ENCODE results near the gene SH3D21.
A peak's percentile ranks its signal among the peaks of the same experiment; 100 is the strongest.

Gene SH3D21

DNA sequence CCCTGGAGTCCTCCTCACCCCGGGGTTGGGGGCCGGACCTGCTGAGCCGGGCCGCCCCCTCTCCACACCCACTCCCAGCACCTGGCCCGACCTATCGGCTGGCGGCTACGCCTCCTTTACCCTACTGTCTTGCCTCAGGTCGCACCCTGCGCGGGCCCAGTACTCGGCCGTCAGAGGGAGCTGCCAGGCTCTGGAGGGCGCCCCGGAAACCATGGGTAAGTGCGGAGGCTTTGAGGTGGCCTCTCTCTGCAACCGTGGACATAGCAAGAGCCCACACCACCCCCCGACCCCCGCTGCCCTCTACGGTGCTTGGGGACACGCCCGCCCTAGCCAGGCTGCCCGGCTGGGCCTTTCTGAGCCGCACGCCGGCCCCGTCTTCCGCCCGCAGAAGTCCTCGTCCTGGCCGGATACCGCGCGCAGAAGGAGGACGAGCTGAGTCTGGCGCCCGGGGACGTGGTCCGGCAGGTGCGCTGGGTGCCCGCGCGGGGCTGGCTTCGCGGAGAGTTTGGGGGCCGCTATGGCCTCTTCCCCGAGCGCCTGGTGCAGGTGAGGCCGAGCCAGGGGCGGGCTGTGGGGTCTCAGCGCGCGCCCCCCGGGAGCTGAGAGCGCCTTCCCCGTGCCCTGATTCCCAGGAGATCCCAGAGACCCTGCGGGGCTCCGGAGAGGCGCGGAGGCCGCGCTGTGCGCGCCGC lies at the start of gene SH3D21:
Gene SH3D21, plus strand, starts transcription at position 159 of the 692 bp plus-strand sequence. Its CDS starts 53 bp downstream, at position 212.
- peak; percentile 53 to 55 for DNase-seq

DNA sequence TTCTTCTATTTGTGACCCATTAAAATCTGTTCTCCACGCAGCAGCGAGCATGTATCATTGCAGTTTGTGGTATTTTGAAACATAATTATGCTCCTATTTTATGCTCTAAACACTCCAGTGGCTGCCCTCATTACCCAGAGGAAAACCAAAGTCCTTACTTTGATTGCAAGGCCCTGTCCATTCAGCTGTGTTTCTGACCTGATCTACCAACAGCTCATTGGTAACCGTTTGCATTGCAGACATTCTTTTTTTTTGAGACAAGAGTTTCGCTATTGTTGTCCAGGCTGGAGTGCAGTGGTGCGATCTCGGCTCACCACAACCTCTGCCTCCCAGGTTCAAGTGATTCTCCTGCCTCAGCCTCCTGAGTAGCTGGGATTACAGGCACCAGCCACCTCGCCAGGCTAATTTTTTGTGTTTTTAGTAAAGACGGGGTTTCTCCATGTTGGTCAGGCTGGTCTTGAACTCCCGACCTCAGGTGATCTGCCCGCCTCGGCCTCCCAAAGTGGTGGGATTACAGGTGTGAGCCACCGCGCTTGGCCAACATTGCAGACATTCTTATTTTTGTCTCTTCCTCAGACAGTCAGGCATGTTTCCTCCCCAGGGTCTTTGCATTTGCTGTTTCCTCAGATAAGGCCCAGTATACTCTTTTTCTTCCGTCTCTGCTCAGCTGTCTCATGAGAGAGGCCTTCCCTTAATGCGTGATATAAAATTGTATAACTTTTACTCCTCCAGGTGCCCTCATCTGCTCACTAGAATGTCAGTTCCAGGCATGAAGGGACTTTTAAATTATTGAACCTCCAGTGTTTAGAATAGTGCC lies 49.4 kb upstream of the SH3D21 start:
- no peak for DNase-seq

DNA sequence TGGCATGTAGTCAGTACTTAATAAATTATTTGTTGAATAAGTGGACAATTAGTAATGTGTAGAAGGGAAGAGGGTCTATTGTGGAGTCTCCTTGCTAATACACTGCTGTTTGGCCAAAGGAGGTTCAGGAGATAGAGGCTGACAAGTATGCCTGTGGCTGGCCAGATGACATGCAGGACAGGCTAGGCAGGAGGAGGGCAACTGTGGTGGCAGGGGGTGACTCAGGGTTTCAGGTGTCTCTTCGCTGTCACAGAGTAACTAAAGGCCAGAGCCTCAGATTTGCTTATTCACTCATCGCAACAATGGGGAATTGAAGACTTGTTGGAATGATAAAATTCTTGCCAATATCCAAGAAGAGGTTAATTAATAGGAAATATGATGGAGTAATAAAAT lies 48.8 kb upstream of the SH3D21 start:
- no peak for DNase-seq

DNA sequence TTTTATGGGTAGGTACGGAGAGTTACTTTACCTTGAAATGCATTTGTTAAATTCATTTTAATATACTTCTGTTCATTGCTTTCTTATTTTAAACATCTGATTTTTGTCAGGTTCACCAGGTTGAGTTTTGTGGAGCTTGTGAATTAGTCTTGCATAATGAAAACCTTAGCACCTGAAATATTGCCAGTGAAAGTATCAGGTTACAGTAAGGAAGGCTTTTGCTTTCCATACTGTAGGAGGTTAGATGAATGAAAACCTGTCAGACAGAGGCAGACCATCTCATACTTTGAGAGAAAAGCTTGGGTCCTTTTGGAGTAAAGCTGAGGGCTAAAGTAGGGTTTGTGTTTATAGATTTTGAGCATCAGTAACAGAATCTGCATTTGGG lies 47.2 kb upstream of the SH3D21 start:
- DNase-seq: no peak

DNA sequence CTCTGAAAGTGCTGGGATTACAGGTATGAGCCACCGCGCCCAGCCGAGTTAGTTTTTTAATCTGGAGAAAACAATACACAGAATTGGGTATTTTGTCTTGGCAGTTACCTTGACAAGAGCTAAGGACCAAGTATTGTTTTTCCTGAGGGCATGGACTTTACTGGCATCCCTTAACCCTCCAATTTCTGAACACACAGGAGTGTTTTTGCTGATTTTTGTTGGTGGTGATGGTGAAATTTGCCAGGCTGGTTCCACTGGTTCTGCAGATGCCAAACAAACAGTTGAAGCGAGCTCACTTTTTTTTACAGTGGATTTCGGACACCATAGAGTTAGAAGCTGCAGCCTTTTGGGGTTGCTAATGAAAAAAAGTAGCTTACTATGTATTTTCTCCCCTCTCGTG lies 37.2 kb upstream of the SH3D21 start:
- no peak for DNase-seq

DNA sequence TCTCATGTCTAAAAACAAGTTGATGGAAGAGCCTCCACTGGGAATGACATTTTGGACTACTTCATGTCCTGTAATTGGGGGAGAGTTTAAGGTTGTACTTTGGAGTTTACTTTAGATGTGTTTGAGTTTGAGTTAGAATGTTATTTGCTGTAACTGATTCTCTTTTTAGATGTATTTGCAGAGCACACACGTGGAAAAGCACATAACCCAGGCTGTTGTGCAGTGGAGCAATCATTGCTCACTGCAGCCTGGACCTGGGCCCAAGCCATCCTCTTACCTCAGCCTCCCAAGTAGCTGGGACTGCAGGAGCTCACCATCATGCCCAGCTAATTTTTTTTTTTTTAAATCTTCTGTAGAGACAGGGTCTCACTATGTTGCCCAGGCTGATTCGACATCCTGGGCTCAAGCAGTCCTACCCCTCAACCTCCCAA lies 36.7 kb upstream of the SH3D21 start:
- DNase-seq: no peak

DNA sequence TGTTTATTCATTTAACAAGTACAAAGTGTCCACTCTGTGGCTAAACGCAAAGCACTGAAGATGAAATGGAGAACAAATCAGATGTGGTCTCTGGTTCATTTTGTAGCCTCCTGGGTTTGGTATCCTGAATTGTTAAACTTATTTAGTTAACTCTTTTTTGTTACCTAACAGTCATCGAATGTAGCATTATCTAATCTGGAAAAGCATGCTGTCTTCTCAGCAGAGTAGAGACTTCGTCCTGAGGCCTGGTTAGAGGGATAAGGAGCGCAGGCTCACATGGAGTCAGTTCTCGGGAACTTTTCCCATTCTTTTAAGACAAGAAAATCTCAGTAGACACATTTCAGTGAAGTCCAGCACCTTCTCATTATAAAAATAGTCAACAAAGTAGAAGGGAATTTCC lies 33.1 kb upstream of the SH3D21 start:
- DNase-seq: no peak

DNA sequence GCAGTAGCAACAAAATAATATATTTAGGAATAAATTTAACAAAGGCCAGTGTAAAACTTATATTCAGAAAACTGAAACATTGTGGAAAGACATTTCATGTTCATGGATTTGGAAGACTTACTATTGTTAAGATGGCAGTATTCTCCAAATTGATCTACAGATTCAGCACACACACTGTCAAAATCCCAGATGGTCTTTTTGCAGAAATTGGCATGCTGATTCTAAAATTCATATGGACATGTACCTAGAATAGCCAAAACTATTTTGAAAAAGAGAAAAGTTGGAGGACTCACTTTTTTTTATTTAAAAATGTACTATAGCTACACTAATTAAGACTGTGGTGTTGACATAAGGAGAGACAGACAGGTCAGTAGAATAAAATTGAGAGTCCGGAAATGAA lies 32.0 kb upstream of the SH3D21 start:
- no peak for DNase-seq

DNA sequence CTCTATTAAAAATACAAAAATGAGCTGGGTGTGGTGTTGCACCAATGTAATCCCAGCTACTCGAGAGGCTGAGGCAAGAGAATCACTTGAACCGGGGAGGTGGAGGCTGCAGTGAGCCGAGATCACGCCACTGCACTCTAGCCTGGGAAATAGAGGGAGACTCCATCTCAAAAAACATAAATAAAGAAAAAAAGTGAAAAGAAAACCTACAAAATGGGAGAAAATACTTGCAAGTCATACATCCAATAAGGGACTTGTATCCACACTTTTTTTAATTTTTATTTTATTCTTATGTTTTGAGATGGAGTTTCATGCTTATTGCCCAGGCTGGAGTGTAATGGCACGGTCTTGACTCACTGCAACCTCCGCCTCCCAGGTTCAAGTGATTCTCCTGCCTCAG lies 29.5 kb upstream of the SH3D21 start:
- no peak for DNase-seq

DNA sequence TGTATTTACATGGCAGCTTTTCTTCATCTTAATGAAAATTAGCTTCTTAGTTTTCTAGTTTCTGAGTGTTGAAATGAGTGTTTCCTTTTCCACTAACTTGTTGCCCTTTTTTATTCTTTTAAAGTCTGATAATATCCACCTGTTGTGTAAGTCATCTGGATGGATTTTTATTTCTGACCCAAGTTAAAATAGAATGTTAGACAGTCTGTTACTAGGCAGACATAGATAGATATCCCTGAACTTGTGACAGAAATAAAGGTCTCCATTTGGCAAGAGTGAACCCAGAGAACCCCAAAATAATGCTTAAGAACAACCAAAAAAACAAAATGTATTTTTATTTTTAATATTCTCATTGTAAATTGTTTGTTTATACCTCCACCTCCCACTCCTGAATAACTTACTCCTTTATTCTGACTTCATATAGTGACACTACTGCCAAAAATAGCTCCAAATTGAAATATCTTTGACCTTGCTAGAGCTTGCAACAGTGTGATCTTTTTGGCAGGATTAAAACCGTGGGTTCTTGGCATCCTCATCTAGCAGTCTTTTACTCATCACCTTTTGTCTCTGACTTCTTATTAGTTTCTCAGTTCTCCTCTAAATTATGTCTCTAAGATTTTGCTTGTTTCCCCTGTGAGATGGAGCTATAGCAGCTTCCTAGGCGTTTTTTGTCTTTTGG lies 26.9 kb upstream of the SH3D21 start:
- no peak for DNase-seq

DNA sequence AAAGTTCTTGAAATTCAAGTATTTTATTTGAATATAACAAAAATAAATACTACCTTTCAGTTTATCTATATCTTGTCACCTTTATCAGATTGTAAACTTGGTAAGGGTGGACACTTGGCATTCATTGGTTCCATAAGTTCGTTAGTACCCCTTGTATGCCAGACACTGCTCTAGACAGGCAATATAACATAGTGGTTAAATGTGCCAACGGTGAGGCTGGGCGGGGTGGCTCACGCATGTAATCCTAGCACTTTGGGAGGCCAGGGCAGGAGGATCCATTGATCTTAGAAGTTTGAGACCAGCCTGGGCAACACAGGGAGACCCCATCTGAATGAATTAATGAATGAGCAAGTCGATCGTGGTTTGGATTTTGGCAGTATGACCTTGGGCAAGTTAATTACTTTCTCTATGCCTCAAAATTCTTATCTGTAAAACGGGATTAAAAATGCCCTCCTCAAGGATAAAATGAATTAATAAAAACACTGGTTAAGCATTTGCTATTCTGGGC lies 26.3 kb upstream of the SH3D21 start:
- DNase-seq: no peak

DNA sequence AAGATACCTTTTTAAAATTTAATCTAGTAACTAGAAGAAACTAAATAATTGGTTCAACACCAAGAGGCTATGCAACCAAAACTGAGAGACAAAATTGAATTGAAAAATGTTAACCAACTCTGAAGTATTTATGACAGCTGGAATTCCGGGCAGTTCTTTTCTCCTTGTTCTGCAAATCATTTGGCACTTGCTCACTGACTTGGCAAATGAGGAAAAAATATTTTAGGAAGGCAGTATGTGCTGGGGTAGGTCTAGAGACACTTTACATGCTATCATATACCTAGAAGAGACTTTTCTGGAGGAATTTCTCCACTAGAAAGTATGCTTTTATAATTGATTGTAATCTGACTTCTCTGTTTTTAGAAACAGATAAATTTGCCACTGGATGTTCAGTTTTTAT lies 22.1 kb upstream of the SH3D21 start:
- DNase-seq: no peak

DNA sequence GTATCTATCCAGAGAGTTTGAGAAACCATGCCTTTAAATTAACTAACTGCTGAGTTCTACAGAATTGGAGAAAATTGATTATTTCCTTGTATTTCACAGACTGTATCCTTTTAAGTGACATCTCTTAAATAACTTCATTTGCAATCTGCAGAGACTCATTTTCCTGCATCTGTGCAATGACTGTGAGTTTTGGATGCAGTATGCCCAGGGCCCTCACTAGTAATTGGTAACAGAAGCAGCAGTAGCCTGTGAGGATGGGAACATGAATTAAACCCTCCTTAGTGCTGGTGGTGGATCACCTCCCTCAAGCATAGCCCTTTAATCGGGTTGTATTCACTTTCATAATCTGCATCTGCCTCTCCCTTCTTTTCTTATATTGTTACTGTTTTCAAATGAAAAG lies 21.7 kb upstream of the SH3D21 start:
- DNase-seq: no peak

DNA sequence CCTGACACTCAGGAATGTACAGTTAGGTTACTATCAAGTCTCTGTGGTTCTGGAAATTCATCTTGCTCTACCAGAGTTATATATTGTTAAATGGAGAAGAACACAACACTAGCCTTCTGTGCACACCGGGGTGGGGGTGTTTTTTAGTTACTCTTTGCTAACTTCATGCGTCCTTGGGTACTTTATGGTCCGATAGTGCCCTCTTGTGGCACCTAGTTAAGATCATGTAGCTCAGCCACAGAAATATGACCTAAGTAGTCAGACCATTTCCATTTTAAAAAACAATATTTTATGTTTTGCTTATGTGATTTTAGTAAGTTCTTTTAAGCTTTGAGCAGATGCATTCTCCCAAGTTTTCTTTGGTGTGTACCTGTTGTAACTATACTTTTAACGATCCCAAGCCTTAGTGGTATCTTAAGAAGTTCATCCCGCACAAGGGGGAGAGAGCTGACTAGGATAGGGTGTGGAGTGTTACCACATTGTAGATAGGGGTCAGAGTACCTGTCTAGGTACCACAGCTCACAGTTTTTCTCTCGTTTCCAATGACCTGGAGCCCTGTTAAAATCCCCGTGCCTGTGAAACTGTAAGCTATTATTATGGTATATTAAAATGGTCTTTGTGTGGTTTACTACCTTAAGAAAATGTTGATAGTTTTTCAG lies 20.6 kb upstream of the SH3D21 start:
- DNase-seq: peak; percentile 69 to 81

DNA sequence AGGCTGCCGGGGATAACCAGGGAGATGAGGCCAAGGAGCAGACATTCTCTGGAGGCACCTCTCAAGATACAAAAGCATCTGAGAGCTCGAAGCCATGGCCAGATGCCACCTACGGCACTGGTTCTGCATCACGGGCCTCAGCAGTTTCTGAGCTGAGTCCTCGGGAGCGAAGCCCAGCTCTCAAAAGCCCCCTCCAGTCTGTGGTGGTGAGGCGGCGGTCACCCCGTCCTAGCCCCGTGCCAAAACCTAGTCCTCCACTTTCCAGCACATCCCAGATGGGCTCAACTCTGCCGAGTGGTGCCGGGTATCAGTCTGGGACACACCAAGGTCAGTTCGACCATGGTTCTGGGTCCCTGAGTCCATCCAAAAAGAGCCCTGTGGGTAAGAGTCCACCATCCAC lies 19.4 kb upstream of the SH3D21 start:
- no peak for DNase-seq

DNA sequence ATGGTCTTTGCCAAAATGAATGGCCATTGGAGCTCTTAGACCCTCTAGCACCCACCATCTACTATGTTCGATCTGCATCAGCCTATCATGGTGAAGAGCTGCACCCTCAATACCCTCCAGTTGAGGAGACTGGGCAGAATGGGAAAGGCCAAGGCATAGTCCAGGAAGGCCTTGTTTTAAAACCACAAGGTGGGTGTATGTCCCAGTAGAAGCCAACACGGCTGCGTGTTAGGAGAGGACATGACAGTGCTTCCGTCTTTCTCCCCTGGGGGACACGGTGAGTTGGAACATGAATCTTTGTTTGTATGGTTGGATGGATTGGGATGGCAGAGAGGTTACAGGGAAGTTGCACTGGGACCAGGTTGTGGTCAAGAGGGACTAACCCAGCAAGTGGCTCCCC lies 18.6 kb upstream of the SH3D21 start:
- no peak for DNase-seq

DNA sequence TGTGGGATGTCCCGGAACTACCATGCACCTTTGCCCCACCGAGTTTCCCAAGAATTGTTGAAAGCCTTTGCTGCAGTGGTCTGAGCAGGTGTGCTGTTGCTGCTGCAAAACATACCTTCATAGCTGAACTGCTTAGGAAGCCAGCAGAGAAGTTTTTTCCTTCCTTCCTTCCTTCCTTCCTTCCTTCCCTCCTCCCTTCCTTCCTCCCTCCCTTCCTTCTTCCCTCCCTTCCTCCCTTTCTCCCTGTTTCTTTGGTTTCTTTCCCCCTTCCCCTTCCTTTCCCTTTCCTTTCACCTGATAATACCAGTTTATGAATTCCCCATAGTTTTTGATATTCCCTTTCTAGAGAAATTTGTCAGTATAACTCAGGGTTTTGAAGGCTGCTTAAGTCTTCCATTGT lies 10.8 kb upstream of the SH3D21 start:
- DNase-seq: no peak

DNA sequence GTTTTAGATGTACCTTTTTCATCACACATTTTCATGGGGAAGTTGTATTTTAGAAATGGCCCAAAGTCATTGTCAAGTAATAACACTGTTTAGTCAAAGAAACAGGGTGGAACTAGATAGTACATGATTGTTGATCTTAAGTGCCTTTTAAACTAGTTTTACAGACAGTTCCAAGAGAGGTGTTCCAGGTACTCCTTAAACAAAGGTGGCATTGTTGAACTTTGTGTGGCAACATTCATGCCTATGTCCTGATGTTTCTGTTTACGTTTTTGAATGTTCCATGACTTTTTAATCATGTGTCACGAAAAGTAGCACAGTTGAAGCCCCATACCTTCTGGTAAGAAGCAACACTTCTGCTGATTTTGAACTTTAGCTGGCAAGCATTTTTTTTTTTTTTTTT lies 9.1 kb upstream of the SH3D21 start:
- no peak for DNase-seq

DNA sequence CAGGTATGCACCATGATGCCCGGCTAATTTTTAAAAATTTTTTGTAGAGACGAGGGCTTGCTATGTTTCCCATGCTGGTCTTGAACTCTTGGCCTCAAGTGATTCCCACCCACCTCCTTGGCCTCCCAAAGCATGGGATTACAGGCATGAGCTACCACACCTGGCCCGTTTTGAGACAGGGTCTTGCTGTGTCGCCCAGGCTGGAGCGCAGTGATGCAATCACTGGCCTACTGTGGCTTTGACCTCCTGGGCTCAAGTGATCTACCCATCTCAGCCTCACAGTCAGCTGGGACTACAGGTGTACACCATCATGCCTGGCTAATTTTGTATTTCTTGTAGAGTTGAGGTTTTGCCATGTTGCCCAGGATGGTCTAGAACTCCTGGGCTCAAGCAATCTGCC lies 7.5 kb upstream of the SH3D21 start:
- no peak for DNase-seq

DNA sequence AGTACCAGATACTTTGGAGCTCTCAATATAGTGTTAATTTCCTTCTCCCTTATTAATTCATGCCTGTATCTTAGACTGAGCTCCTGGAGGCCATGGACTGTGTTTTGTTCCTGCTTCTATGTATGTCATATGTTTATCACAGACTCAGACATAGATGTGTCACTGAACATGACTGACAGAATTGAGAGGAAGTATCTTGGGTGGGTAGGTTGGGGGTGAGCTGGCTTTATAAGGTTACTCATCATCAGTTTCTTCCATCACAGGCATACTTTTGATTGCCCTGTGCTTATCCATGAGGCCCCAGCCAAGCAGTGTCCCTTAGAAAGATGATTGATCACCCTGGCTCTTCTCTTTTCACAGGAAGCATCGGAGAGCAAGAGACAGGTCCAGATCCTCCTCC lies 5.6 kb upstream of the SH3D21 start:
- no peak for DNase-seq

DNA sequence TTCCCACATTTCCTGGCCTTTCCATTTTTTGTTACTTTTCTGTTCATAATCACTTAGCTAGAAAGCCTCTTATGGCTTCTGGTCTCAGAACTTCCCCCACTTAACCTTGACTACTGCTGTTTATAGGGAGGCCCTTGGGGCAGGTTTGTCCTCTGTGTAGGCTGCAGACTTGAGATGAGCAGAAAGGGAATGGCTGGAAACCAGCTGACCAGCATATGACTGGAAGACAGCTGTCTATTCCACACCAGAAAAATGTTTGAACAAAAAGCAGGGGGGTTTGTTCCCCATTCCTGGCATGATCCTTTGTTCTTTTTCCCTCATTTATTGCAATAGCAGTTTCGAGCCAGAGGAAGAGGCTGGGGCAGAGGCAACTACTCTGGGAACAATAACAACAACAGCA lies 4.9 kb upstream of the SH3D21 start:
- DNase-seq: no peak

DNA sequence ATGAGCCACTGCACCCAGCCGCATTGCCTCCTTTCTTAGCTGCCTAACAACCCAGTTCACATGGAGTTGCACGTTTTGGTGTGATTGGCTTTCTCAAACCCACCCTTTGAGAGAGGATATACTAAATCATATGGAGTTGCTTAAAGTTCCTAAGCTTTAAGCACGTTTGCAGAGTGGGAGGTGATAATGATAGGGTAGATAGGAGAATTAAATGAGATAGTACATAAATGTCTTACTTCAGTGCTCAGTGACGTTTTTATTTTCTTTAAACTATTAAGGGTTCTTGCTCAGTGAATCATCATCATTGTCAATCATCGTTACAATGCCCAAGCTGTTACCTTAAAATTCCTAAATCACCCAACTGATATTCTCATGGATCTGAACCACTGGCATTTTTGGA lies 2.9 kb upstream of the SH3D21 start:
- no peak for DNase-seq

DNA sequence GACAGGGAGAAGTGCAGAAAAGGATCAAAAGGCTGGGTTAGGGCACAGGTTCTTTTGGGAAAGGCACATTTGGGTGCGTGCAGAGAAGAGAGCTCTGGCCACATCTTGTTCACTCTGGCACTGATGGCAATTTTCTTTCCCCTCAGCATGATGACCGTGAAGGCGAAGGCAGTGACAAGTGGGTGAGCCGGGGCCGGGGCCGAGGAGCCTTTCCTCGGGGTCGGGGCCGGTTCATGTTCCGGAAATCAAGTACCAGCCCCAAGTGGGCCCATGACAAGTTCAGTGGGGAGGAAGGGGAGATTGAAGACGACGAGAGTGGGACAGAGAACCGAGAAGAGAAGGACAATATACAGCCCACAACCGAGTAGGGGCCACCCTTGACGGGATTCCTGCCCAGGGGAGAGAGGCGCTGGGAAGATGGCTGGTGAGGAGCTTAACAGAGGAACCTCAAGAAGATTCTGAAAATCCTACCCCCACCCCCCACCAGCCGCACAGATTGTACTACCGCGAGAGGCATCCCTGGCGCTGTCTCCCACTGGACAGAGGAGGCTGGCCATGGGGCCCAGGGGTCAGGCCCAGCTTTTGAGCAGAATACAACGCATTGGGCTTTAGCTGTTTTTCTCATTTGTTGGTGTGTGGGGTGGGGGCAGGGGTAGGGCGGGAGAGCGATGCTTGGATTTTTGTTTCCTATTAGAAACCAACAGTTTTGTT lies 2.4 kb upstream of the SH3D21 start:
- no peak for DNase-seq

Data from CD4-positive, alpha-beta T cell treated with Interleukin-1 beta for 1 hour (primary cell).